ENCODE data around the gene DCTN1.

DNA sequence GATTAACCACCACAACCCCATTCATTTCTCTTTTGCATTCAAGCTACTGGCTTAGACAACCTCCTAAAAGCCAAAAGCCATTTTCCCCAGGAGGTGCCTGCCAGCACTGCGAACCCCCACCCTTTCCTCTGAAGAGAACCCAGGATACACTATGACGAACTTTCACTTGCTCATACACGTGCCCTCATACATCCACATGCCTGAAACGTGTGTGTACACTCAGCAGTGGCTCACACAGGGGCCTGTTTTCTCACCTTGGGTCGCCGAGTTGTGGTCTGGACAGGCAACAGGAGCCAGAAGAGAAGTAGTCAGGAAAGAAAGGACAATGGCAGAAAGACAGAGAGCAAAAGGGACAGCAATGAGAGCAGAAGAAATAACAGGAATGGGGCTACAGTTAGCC is 7.4 kb downstream of the DCTN1 start:
- TF ChIP-seq, protein P1, sequence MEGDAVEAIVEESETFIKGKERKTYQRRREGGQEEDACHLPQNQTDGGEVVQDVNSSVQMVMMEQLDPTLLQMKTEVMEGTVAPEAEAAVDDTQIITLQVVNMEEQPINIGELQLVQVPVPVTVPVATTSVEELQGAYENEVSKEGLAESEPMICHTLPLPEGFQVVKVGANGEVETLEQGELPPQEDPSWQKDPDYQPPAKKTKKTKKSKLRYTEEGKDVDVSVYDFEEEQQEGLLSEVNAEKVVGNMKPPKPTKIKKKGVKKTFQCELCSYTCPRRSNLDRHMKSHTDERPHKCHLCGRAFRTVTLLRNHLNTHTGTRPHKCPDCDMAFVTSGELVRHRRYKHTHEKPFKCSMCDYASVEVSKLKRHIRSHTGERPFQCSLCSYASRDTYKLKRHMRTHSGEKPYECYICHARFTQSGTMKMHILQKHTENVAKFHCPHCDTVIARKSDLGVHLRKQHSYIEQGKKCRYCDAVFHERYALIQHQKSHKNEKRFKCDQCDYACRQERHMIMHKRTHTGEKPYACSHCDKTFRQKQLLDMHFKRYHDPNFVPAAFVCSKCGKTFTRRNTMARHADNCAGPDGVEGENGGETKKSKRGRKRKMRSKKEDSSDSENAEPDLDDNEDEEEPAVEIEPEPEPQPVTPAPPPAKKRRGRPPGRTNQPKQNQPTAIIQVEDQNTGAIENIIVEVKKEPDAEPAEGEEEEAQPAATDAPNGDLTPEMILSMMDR (IDR thresholded peaks at IDR 0.05), result no peak
- TF ChIP-seq, protein P2, sequence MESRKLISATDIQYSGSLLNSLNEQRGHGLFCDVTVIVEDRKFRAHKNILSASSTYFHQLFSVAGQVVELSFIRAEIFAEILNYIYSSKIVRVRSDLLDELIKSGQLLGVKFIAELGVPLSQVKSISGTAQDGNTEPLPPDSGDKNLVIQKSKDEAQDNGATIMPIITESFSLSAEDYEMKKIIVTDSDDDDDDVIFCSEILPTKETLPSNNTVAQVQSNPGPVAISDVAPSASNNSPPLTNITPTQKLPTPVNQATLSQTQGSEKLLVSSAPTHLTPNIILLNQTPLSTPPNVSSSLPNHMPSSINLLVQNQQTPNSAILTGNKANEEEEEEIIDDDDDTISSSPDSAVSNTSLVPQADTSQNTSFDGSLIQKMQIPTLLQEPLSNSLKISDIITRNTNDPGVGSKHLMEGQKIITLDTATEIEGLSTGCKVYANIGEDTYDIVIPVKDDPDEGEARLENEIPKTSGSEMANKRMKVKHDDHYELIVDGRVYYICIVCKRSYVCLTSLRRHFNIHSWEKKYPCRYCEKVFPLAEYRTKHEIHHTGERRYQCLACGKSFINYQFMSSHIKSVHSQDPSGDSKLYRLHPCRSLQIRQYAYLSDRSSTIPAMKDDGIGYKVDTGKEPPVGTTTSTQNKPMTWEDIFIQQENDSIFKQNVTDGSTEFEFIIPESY (IDR thresholded peaks at IDR 0.05; ENCODE audit: borderline replicate concordance, low read depth), result no peak
- TF ChIP-seq, protein P3, sequence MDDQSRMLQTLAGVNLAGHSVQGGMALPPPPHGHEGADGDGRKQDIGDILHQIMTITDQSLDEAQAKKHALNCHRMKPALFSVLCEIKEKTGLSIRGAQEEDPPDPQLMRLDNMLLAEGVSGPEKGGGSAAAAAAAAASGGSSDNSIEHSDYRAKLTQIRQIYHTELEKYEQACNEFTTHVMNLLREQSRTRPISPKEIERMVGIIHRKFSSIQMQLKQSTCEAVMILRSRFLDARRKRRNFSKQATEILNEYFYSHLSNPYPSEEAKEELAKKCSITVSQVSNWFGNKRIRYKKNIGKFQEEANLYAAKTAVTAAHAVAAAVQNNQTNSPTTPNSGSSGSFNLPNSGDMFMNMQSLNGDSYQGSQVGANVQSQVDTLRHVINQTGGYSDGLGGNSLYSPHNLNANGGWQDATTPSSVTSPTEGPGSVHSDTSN (IDR thresholded peaks at IDR 0.05), result no peak
- no peak for TF ChIP-seq ELF1 (IDR thresholded peaks at IDR 0.05)
- TF ChIP-seq, protein P4, sequence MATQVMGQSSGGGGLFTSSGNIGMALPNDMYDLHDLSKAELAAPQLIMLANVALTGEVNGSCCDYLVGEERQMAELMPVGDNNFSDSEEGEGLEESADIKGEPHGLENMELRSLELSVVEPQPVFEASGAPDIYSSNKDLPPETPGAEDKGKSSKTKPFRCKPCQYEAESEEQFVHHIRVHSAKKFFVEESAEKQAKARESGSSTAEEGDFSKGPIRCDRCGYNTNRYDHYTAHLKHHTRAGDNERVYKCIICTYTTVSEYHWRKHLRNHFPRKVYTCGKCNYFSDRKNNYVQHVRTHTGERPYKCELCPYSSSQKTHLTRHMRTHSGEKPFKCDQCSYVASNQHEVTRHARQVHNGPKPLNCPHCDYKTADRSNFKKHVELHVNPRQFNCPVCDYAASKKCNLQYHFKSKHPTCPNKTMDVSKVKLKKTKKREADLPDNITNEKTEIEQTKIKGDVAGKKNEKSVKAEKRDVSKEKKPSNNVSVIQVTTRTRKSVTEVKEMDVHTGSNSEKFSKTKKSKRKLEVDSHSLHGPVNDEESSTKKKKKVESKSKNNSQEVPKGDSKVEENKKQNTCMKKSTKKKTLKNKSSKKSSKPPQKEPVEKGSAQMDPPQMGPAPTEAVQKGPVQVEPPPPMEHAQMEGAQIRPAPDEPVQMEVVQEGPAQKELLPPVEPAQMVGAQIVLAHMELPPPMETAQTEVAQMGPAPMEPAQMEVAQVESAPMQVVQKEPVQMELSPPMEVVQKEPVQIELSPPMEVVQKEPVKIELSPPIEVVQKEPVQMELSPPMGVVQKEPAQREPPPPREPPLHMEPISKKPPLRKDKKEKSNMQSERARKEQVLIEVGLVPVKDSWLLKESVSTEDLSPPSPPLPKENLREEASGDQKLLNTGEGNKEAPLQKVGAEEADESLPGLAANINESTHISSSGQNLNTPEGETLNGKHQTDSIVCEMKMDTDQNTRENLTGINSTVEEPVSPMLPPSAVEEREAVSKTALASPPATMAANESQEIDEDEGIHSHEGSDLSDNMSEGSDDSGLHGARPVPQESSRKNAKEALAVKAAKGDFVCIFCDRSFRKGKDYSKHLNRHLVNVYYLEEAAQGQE (IDR thresholded peaks at IDR 0.05; ENCODE audit: low read depth, low read length), result no peak
- no peak for TF ChIP-seq FOXJ3 (CRISPR knock-in tag; IDR thresholded peaks at IDR 0.05)
- no peak for TF ChIP-seq POLR2AphosphoS5 (IDR thresholded peaks at IDR 0.05; ENCODE audit: low read depth, low read length)
- TF ChIP-seq JUND (IDR thresholded peaks at IDR 0.05), result no peak
- TF ChIP-seq, protein P5, sequence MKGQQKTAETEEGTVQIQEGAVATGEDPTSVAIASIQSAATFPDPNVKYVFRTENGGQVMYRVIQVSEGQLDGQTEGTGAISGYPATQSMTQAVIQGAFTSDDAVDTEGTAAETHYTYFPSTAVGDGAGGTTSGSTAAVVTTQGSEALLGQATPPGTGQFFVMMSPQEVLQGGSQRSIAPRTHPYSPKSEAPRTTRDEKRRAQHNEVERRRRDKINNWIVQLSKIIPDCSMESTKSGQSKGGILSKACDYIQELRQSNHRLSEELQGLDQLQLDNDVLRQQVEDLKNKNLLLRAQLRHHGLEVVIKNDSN (IDR thresholded peaks at IDR 0.05; ENCODE audit: borderline replicate concordance, low read depth), result no peak
- TF ChIP-seq YY1 (IDR thresholded peaks at IDR 0.05; ENCODE audit: low read depth), result no peak
- TF ChIP-seq FOSL2 (IDR thresholded peaks at IDR 0.05; ENCODE audit: borderline replicate concordance, low read depth), result no peak
- TF ChIP-seq, protein P6, sequence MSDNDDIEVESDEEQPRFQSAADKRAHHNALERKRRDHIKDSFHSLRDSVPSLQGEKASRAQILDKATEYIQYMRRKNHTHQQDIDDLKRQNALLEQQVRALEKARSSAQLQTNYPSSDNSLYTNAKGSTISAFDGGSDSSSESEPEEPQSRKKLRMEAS (IDR thresholded peaks at IDR 0.05; ENCODE audit: low read depth), result no peak
